GM12878 (cell line): ENCODE data around the gene FUT7.

Source experiments
- CTCF ChIP-seq, 3 experiments: IDR thresholded peaks in 2 of 3; conservative IDR thresholded peaks in 1 of 3; 2 replicates each; pipeline ENCODE4 v1.5.1; 2011; ENCODE audit warnings: low read depth in 3 of 3, low read length in 3 of 3, mild to moderate bottlenecking in 3 of 3, control low read depth in 2 of 3, moderate library complexity in 2 of 3, inconsistent platforms in 1 of 3, mixed read lengths in 1 of 3; ENCODE audit not compliant: control insufficient read depth in 2 of 3, insufficient read depth in 1 of 3; ENCODE audit errors: extremely low read depth in 1 of 3
- JUND ChIP-seq: IDR thresholded peaks from 2 replicates; pipeline ENCODE4 v1.6.1; 2012; ENCODE audit warnings: low read depth, mild to moderate bottlenecking, low read length, improper control_type of control experiment, moderate library complexity
- MAX ChIP-seq: IDR thresholded peaks from 2 replicates; pipeline ENCODE4 v1.6.1; 2012; ENCODE audit warnings: low read depth, low read length, improper control_type of control experiment
- POLR2A ChIP-seq: IDR thresholded peaks from 2 replicates; pipeline ENCODE4 v1.6.1; 2011; ENCODE audit warnings: low read depth, mild to moderate bottlenecking, low read length
- POLR2AphosphoS2 ChIP-seq: IDR thresholded peaks from 2 replicates; pipeline ENCODE4 v1.6.1; 2011; ENCODE audit warnings: low read depth, mild to moderate bottlenecking, low read length, improper control_type of control experiment, moderate library complexity

GRCh38 chr9:137028263-137029057 is 3.4 kb downstream of the FUT7 start:
- TF ChIP-seq CTCF (IDR thresholded peaks at IDR 0.05 in 2 of 3, conservative IDR thresholded peaks at IDR 0.05 in 1 of 3; ENCODE audit: control insufficient read depth in 2 of 3, extremely low read depth in 1 of 3, insufficient read depth in 1 of 3, low read depth in 3 of 3, low read length in 3 of 3) (peak; percentile 34 to 72 (median 59); a peak in 5 of 6 replicates), POLR2A (no peak), JUND (no peak), POLR2AphosphoS2 (no peak), MAX (no peak)
